NCI-H526 (cell line): Measurements from ENCODE around the gene FARSA.
"Not testable (repeated sequence)": the region's sequence is repeated elsewhere in the genome, so short reads cannot be mapped to it uniquely, and the experiment has no call there.

Experiments
- DNase-seq, 2 experiments: peaks; one replicate each; lab custom pipeline; 2025; lab: John Stamatoyannopoulos, UW

FARSA gene

GRCh38 chr19:12933287-12934072, at the start of gene FARSA:
FARSA (minus strand) TSS chr19:12933711; CDS start chr19:12933696, 15 bp downstream.
- DNase-seq: peak; percentile 76 to 86

GRCh38 chr19:12983091-12983490, 49.6 kb upstream of the FARSA start:
- no peak for DNase-seq

GRCh38 chr19:12982648-12983047, 49.1 kb upstream of the FARSA start:
- DNase-seq: no peak

- DNase-seq: peak in 1 of 2 experiments; percentile 12
Observed at GRCh38 chr19:12979974-12980373, 46.5 kb upstream of the FARSA start.

GRCh38 chr19:12976109-12976508, 42.6 kb upstream of the FARSA start:
- DNase-seq: not testable (repeated sequence)

GRCh38 chr19:12975221-12975741, 41.8 kb upstream of the FARSA start:
- no peak for DNase-seq

GRCh38 chr19:12974301-12975220, 41.0 kb upstream of the FARSA start:
- no peak for DNase-seq

- DNase-seq: no peak
Observed at GRCh38 chr19:12973236-12973635, 39.7 kb upstream of the FARSA start.

- no peak for DNase-seq
Observed at GRCh38 chr19:12970070-12970820, 36.7 kb upstream of the FARSA start.

GRCh38 chr19:12969292-12969988, 35.9 kb upstream of the FARSA start, which contains the start of gene DAND5:
DAND5 (plus strand) TSS chr19:12969576; CDS start chr19:12969661, 85 bp downstream.
- no peak for DNase-seq

- DNase-seq: no peak
Observed at GRCh38 chr19:12967907-12968306, 34.4 kb upstream of the FARSA start.

- DNase-seq: no peak
Observed at GRCh38 chr19:12965812-12966135, 32.3 kb upstream of the FARSA start.

- DNase-seq: peak; percentile 54 to 75
Observed at GRCh38 chr19:12965017-12965811, 31.7 kb upstream of the FARSA start.

- no peak for DNase-seq
Observed at GRCh38 chr19:12959481-12959880, 26.0 kb upstream of the FARSA start.

- not testable (repeated sequence) for DNase-seq
Observed at GRCh38 chr19:12957389-12957952, 24.0 kb upstream of the FARSA start.

GRCh38 chr19:12956446-12957388, 23.2 kb upstream of the FARSA start, which contains the start of gene GADD45GIP1:
GADD45GIP1 (minus strand) TSS chr19:12957223; CDS start chr19:12957212, 11 bp downstream.
- peak; percentile 14 to 82 for DNase-seq

GRCh38 chr19:12955996-12956395, 22.5 kb upstream of the FARSA start:
- DNase-seq: no peak

GRCh38 chr19:12955575-12955974, 22.1 kb upstream of the FARSA start:
- DNase-seq: not testable (repeated sequence)

GRCh38 chr19:12954612-12954962, 21.1 kb upstream of the FARSA start:
- DNase-seq: no peak
